Osteoblast (primary cell): ENCODE data around the gene SMTN. TPM values are rescaled to one million over a fixed set of nuclear protein-coding genes. Genes with fewer than 3 reads are reported as not detected.

Experiments used
- DNase-seq: peaks from one replicate; pipeline ENCODE4 v3.0.0; 2011; ENCODE audit warnings: low spot score, mixed read lengths; ENCODE audit not compliant: insufficient read length; ENCODE audit errors: missing footprints
- H2AFZ ChIP-seq: 2 replicates; pipeline ENCODE4 v1.6.0; 2011; ENCODE audit warnings: mild to moderate bottlenecking, low read length
- H3K27ac ChIP-seq: 2 replicates; pipeline ENCODE4 v1.5.1; 2011; ENCODE audit warnings: mild to moderate bottlenecking, low read depth, low read length, moderate library complexity
- H3K27me3 ChIP-seq: 2 replicates; pipeline ENCODE4 v1.6.0; 2012; ENCODE audit warnings: mild to moderate bottlenecking, control low read depth, inconsistent platforms, low read length, moderate library complexity; ENCODE audit not compliant: insufficient read depth
- H3K36me3 ChIP-seq: 2 replicates; pipeline ENCODE4 v1.5.1; 2011; ENCODE audit warnings: mild to moderate bottlenecking, low read length, control low read depth, moderate library complexity; ENCODE audit not compliant: insufficient read depth
- H3K4me1 ChIP-seq: 2 replicates; pipeline ENCODE4 v1.5.1; 2011; ENCODE audit warnings: mild to moderate bottlenecking, low read length, control low read depth, moderate library complexity; ENCODE audit not compliant: insufficient read depth
- H3K4me2 ChIP-seq: 2 replicates; pipeline ENCODE4 v1.6.0; 2011; ENCODE audit warnings: mild to moderate bottlenecking, low read length; ENCODE audit not compliant: insufficient read depth
- H3K4me3 ChIP-seq: fragments of 200-600 bp; sonication (generic); 3 replicates; pipeline ENCODE4 v1.5.1; 2012; ENCODE audit warnings: mild to moderate bottlenecking, low read length, inconsistent platforms; ENCODE audit not compliant: insufficient read depth
- H3K79me2 ChIP-seq: 2 replicates; pipeline ENCODE4 v1.6.0; 2012; ENCODE audit warnings: mild to moderate bottlenecking, low read length, control low read depth, inconsistent platforms; ENCODE audit not compliant: insufficient read depth
- H3K9me3 ChIP-seq: 2 replicates; pipeline ENCODE4 v1.5.1; 2011; ENCODE audit warnings: low read depth, low read length, control low read depth
- H4K20me1 ChIP-seq: 2 replicates; pipeline ENCODE4 v1.6.0; 2012; ENCODE audit warnings: mild to moderate bottlenecking, low read length, control low read depth; ENCODE audit not compliant: insufficient read depth
- total RNA-seq: library from RNA; depleted of rRNA; stranded (reverse); fragments of >200 nt; gene quantifications from 2 replicates; pipeline ENCODE4 v1.2.3, GENCODE V29; 2012
- TF ChIP-seq, protein P1 (sequence below): IDR thresholded peaks from 2 replicates; pipeline ENCODE4 v1.5.1; 2011; ENCODE audit warnings: mild to moderate bottlenecking, low read depth, low read length, moderate library complexity; ENCODE audit errors: extremely low read depth

The SMTN gene
- total RNA-seq, 1 donor, result 31.5 TPM

DNA sequence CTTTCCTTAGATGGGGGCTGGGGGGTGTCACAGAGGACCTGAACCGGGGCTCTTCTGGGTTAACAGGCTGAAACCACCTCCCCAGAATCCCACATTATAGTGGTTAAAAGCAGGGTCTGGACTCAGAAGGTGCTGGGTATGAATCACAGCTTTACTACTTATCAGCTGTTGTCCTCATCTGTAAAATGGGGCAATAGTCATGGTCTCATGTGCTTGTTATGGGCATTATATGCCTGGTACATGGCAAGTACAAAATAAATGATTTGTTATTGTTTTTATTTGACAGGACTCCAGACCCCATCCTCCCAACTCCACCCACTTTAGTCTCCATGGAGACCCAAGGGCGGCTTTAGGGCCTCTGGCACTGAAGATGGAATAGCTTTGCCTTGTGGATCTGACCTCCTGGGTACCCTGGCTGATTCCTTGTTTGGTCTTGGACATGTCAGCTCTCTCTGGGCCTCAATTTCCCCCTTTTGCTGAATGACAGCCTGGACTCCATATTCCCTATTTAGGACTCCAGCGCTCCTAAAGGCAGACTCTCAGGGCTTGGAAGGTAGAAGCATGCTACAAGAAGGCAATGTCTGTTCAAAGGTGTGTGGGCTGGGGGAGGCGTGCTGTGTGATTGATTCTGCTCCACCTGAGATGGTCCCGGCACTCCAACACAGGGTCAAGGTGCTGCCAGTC, 812 bp upstream of the SMTN start:
- DNase-seq, result peak; percentile 39
- H3K36me3 ChIP-seq, result peaks cover 13% of the 10 kb centered on the region
- H3K4me3 ChIP-seq, result peak overlapping the region; percentile 95
- H3K27ac ChIP-seq, result peak overlapping the region; percentile 78
- H3K27me3 ChIP-seq, result no peaks in the 10 kb centered on the region
- H3K79me2 ChIP-seq, result peaks cover 40% of the 10 kb centered on the region
- H3K4me1 ChIP-seq, result peaks cover 30% of the 10 kb centered on the region
- TF ChIP-seq, protein P1, sequence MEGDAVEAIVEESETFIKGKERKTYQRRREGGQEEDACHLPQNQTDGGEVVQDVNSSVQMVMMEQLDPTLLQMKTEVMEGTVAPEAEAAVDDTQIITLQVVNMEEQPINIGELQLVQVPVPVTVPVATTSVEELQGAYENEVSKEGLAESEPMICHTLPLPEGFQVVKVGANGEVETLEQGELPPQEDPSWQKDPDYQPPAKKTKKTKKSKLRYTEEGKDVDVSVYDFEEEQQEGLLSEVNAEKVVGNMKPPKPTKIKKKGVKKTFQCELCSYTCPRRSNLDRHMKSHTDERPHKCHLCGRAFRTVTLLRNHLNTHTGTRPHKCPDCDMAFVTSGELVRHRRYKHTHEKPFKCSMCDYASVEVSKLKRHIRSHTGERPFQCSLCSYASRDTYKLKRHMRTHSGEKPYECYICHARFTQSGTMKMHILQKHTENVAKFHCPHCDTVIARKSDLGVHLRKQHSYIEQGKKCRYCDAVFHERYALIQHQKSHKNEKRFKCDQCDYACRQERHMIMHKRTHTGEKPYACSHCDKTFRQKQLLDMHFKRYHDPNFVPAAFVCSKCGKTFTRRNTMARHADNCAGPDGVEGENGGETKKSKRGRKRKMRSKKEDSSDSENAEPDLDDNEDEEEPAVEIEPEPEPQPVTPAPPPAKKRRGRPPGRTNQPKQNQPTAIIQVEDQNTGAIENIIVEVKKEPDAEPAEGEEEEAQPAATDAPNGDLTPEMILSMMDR, result no peak
- H2AFZ ChIP-seq, result peak overlapping the region; percentile 91
- peak overlapping the region; percentile 93 for H3K4me2 ChIP-seq
- no peaks in the 10 kb centered on the region for H3K9me3 ChIP-seq
- H4K20me1 ChIP-seq, result peaks cover 13% of the 10 kb centered on the region

DNA sequence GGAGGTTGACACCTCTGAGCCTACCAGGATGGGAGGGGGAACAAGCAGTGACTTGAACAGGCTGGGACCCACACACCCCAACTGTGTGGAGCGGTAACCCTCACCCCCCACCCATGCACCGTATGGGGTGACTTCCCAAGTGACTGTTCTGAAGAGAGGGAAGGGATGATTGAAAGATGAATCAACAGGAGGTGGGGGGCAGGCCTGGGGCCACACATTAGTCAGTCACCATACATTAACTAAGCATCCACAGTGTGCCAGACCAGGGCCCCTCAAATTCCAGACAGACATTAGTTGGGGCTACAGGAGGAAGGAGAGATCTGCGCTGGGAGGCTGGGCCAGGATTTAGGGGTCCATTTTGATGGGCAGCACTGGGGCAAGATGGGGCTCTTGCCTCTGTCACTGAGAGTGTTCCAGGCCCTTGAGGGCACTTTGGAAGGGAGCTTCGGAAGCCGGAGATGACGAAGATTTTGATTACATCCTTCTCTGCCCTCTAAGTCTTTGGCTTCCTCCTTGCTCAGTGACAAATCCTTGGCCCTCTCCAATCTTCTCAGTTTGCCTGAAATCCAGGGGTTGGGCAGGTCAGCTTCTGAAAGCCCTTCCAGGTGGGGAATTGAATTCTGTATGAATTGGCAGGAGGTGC, 966 bp downstream of the SMTN start:
- Histone ChIP-seq H3K4me1 (peaks cover 35% of the 10 kb centered on the region), H3K9me3 (no peaks in the 10 kb centered on the region), H3K4me2 (peak overlapping the region; percentile 93), H3K4me3 (peak overlapping the region; percentile 95), H3K27ac (peak overlapping the region; percentile 78), H3K36me3 (peaks cover 28% of the 10 kb centered on the region), H4K20me1 (peaks cover 29% of the 10 kb centered on the region), H2AFZ (peak overlapping the region; percentile 66), H3K27me3 (no peaks in the 10 kb centered on the region), H3K79me2 (peaks cover 57% of the 10 kb centered on the region)
- TF ChIP-seq, protein P1, result no peak
- DNase-seq, result peak; percentile 96

DNA sequence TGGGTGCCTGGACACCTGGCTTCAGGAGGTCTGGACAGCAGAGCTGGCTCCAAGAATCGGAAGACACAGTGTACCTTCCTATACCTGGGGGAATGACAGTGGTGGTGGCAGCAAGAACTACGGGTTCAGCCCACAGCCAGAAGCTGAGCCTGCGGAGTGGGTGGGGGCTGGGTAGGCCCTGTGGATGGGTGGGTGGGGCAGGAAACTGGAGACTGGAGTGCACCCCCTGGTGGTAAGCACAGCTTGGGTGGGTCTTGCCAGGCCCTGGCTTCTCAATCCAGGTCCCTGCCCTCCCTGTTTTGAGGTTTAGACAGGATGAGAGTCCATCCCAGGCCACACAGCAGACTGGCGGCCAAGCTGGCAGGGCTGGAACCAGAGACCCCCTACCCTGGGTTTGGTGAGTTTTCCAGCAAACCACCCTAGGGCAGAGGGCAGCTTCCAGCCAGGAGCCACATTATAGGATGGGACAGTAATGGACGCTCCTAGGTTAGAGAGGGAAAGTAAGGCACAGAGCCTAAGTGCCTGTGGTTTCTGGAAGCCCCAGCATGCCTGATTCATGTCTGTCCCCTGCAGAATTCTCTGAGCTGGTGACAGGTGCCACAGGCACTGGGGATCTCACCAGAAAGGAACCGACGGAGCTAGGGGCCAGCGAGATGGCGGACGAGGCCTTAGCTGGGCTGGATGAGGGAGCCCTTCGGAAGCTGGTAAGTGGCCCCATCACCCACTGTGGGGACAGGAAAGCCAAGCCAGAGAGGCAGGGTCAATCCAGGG, 1.7 kb downstream of the SMTN start:
- peaks cover 64% of the 10 kb centered on the region for H3K79me2 ChIP-seq

More for the DNA sequence above, 1.7 kb downstream of the SMTN start:
- Histone ChIP-seq H2AFZ (peak overlapping the region; percentile 66), H3K4me3 (peak overlapping the region; percentile 95), H3K4me1 (peaks cover 35% of the 10 kb centered on the region), H3K4me2 (peak overlapping the region; percentile 93), H3K27me3 (no peaks in the 10 kb centered on the region), H4K20me1 (peaks cover 36% of the 10 kb centered on the region), H3K27ac (peak overlapping the region; percentile 78), H3K9me3 (no peaks in the 10 kb centered on the region), H3K36me3 (peaks cover 33% of the 10 kb centered on the region)
- TF ChIP-seq, protein P1, result peak; percentile 64
- peak; percentile 98 for DNase-seq
